Parathyroid adenoma (tissue), 2 donors: Measurements from ENCODE around the gene SIX3.

Experiments
- H2AFZ ChIP-seq: fragments of 300-600 bp; sonication (generic); one replicate; pipeline ENCODE4 v1.7.0; 2017; ENCODE audit warnings: antibody characterized with exemption, mild to moderate bottlenecking
- H3K27ac ChIP-seq: fragments of 300-600 bp; sonication (generic); one replicate; pipeline ENCODE4 v1.7.0; 2017
- H3K27me3 ChIP-seq: fragments of 300-600 bp; sonication (generic); one replicate; pipeline ENCODE4 v1.7.0; 2017; ENCODE audit warnings: low read length; ENCODE audit not compliant: control insufficient read depth, insufficient read depth
- H3K36me3 ChIP-seq: fragments of 300-600 bp; sonication (generic); one replicate; pipeline ENCODE4 v1.7.0; 2017; ENCODE audit warnings: low read length; ENCODE audit not compliant: control insufficient read depth, insufficient read depth
- H3K4me1 ChIP-seq: fragments of 300-600 bp; sonication (generic); one replicate; pipeline ENCODE4 v1.7.0; 2017; ENCODE audit warnings: control low read depth
- H3K4me2 ChIP-seq: fragments of 300-600 bp; sonication (generic); one replicate; pipeline ENCODE4 v1.7.0; 2017; ENCODE audit warnings: low read length
- H3K4me3 ChIP-seq: fragments of 300-600 bp; sonication (generic); one replicate; pipeline ENCODE4 v1.7.0; 2017; ENCODE audit warnings: low read depth, low read length
- H3K79me2 ChIP-seq: fragments of 300-600 bp; sonication (generic); one replicate; pipeline ENCODE4 v1.7.0; 2017; ENCODE audit warnings: control low read depth
- H3K9ac ChIP-seq: fragments of 300-600 bp; sonication (generic); one replicate; pipeline ENCODE4 v1.7.0; 2017; ENCODE audit warnings: mild to moderate bottlenecking
- H3K9me3 ChIP-seq: fragments of 300-600 bp; sonication (generic); one replicate; pipeline ENCODE4 v1.7.0; 2017; ENCODE audit warnings: low read length; ENCODE audit not compliant: control insufficient read depth
- TF ChIP-seq, protein P1 (sequence below): fragments of 300-600 bp; sonication (generic); IDR thresholded peaks from one replicate; pipeline ENCODE4 v1.7.0; 2017; ENCODE audit warnings: antibody characterized with exemption, mild to moderate bottlenecking
- donor health status: primary hyperparathyroidism.

The SIX3 gene

DNA sequence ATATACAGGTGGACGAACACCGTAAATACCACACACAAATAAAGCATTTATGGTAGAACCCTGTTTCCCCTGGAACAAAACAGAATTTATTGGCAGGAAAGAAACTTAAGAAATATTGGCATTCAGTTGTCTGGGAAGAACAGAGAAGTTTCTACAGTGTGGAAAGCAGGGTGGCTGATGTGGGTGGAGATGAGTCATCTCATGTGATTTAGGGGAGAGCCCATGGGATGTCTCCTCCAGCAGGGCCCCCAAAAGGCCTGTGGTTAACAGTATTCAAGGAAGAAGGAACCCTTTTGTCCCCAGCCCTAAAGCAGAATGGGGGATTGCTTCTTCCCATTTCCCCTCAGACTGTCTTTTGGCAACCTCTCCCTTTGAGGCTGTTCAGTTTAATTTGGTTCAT lies 24.2 kb downstream of the SIX3 start:
- Histone ChIP-seq H3K79me2 (no peaks in the 10 kb centered on the region), H3K4me3 (no peak overlapping the region), H3K27ac (no peak overlapping the region), H2AFZ (no peak overlapping the region), H3K4me2 (no peak overlapping the region), H3K9ac (no peak overlapping the region), H3K9me3 (no peaks in the 10 kb centered on the region), H3K4me1 (no peaks in the 10 kb centered on the region), H3K27me3 (no peaks in the 10 kb centered on the region), H3K36me3 (no peaks in the 10 kb centered on the region)
- TF ChIP-seq, protein P1, sequence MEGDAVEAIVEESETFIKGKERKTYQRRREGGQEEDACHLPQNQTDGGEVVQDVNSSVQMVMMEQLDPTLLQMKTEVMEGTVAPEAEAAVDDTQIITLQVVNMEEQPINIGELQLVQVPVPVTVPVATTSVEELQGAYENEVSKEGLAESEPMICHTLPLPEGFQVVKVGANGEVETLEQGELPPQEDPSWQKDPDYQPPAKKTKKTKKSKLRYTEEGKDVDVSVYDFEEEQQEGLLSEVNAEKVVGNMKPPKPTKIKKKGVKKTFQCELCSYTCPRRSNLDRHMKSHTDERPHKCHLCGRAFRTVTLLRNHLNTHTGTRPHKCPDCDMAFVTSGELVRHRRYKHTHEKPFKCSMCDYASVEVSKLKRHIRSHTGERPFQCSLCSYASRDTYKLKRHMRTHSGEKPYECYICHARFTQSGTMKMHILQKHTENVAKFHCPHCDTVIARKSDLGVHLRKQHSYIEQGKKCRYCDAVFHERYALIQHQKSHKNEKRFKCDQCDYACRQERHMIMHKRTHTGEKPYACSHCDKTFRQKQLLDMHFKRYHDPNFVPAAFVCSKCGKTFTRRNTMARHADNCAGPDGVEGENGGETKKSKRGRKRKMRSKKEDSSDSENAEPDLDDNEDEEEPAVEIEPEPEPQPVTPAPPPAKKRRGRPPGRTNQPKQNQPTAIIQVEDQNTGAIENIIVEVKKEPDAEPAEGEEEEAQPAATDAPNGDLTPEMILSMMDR, result no peak

DNA sequence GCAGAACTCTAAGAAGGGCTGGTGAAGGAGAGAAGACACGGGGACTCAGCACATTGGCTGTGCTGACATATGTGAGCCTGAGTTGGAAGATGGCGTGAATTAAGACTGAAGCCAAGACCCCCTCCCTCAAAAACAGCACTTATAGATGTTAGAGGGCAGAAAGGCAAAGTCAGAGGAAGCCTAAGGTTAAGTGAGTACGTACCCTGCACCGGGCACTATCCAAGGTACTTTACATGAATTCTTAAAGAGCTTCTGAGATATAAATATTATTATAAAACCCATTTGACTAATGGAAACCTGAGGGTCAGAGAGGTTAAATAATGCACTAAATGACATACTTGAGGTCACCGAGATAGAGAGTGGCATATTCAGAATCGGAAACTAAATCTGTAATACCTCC lies 25.6 kb downstream of the SIX3 start:
- TF ChIP-seq, protein P1, result no peak
- H3K4me2 ChIP-seq, result no peak overlapping the region
- no peak overlapping the region for H3K9ac ChIP-seq
- H3K27me3 ChIP-seq, result no peaks in the 10 kb centered on the region
- H3K79me2 ChIP-seq, result no peaks in the 10 kb centered on the region
- H3K4me3 ChIP-seq, result no peak overlapping the region
- no peak overlapping the region for H3K27ac ChIP-seq
- no peaks in the 10 kb centered on the region for H3K36me3 ChIP-seq
- no peaks in the 10 kb centered on the region for H3K9me3 ChIP-seq
- no peak overlapping the region for H2AFZ ChIP-seq
- no peaks in the 10 kb centered on the region for H3K4me1 ChIP-seq

DNA sequence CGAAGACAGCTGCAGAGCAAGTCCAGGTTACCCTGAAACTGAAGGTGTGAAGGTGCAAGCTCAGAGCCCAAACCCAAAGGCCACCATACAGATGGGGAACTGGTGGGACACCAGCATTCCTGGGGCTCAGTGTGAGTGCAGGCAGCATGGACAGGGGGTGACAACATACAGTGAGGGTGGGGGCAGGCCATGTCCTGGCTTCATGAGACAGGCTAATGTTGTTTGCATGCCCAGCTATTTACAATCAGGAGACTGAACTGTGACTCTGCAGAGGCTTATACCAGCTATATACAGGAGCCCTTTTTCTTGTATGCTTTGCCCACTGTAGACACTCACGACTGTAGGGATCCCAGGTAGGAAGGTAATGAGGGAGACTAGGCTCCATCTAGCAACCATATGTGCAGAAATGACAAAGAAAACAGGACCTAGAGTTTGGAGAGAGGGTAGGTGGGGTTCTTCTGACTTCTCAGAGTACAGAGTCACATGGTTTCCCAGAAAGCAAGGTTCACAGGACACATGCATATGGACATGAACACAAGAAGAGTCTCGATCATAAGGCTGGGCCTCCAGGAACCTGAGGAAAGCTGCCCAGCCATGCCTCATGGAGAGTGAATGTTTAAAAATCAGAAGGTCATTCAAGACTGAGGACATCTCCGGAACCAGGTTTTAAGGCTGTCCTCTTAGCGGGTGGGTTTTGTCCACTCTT lies 26.4 kb downstream of the SIX3 start:
- Histone ChIP-seq H3K4me1 (no peaks in the 10 kb centered on the region), H2AFZ (no peak overlapping the region), H3K9ac (no peak overlapping the region), H3K9me3 (no peaks in the 10 kb centered on the region), H3K27me3 (no peaks in the 10 kb centered on the region), H3K4me3 (no peak overlapping the region), H3K27ac (no peak overlapping the region), H3K36me3 (no peaks in the 10 kb centered on the region), H3K79me2 (no peaks in the 10 kb centered on the region), H3K4me2 (no peak overlapping the region)
- TF ChIP-seq, protein P1, result no peak

DNA sequence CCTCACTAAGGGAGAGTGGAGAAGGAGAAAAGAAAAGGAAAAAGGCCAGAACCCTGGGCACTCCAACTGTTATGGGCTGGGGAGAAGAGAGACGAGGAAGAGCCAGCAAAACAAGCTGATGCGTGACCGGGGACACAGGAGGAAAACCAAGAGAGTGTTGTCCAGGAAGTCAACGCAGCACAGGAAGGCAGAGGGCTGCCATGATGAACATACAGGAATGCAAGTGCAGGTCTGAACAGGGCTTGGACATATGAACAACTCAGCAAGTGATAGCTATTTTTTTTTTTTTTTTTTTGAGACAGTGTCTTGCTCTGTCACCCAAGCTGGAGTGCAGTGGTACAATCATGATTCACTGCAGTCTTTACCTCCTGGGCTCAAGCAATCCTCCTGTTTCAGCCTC lies 28.4 kb downstream of the SIX3 start:
- H3K27ac ChIP-seq, result no peak overlapping the region
- H3K27me3 ChIP-seq, result no peaks in the 10 kb centered on the region
- no peaks in the 10 kb centered on the region for H3K79me2 ChIP-seq
- no peaks in the 10 kb centered on the region for H3K36me3 ChIP-seq
- no peaks in the 10 kb centered on the region for H3K9me3 ChIP-seq
- H3K9ac ChIP-seq, result no peak overlapping the region
- H3K4me1 ChIP-seq, result no peaks in the 10 kb centered on the region
- no peak overlapping the region for H3K4me3 ChIP-seq
- TF ChIP-seq, protein P1, result no peak
- no peak overlapping the region for H2AFZ ChIP-seq
- H3K4me2 ChIP-seq, result no peak overlapping the region

DNA sequence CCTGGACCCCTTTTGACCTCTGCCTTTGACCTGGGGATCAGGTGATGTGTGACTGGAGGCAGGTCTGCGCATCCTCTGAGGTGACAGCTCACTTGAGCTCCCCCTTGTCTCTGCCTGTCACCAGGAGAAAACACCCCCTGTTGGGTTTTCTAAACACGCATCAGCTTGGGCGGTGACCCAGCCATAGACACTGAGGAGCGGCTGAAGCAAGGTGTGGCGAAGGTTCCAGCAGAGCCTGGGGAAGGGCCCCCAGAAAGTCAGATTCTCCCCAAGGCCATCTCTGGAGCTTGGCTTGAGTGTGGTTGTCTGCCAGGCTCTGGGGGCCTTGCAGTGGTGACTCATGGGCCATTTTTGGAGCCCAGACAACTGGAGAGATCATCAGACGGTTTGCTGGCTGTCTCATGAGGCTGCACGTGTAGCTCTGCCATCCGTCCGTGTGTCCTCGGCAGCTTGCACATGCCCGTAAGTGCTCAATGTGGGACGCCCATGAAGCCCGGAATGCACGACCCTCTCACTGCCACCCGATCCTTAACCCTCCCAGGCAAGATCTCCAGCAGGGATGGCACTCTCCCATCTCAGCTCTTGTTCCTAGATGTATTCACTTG lies 29.4 kb downstream of the SIX3 start:
- no peaks in the 10 kb centered on the region for H3K9me3 ChIP-seq
- no peaks in the 10 kb centered on the region for H3K79me2 ChIP-seq
- H2AFZ ChIP-seq, result no peak overlapping the region
- H3K4me1 ChIP-seq, result no peaks in the 10 kb centered on the region
- H3K27me3 ChIP-seq, result no peaks in the 10 kb centered on the region
- no peak overlapping the region for H3K4me2 ChIP-seq
- H3K9ac ChIP-seq, result no peak overlapping the region
- H3K27ac ChIP-seq, result no peak overlapping the region
- TF ChIP-seq, protein P1, result no peak
- no peak overlapping the region for H3K4me3 ChIP-seq
- no peaks in the 10 kb centered on the region for H3K36me3 ChIP-seq
